Astrocyte (in vitro differentiated cells and primary cell): ENCODE measurements around the gene NR4A3. TPM values are rescaled to one million over a fixed set of nuclear protein-coding genes. Genes with fewer than 3 reads are reported as not detected.

Experiments used
- DNase-seq: peaks from one replicate; pipeline ENCODE4 v3.0.0-alpha.2; 2010; ENCODE audit warnings: low read depth
- FAIRE-seq: peaks from 2 replicates; lab custom pipeline; 2011; peaks lifted over from hg19 to GRCh38; lab: Jason Lieb, UNC
- H2AFZ ChIP-seq: 2 replicates; pipeline ENCODE4 v1.6.0; 2012; ENCODE audit warnings: low read depth, low read length, inconsistent platforms
- H3K27ac ChIP-seq: 2 replicates; pipeline ENCODE4 v1.5.1; 2011; ENCODE audit warnings: low read depth, low read length, inconsistent platforms
- H3K27me3 ChIP-seq: 2 replicates; pipeline ENCODE4 v1.6.0; 2011; ENCODE audit warnings: low read length, inconsistent platforms; ENCODE audit not compliant: insufficient read depth
- H3K36me3 ChIP-seq: 2 replicates; pipeline ENCODE4 v1.5.1; 2011; ENCODE audit warnings: low read length, inconsistent platforms; ENCODE audit not compliant: insufficient read depth
- H3K4me1 ChIP-seq: 2 replicates; pipeline ENCODE4 v1.5.1; 2011; ENCODE audit warnings: low read length, inconsistent platforms; ENCODE audit not compliant: insufficient read depth
- H3K4me2 ChIP-seq: 2 replicates; pipeline ENCODE4 v1.6.0; 2012; ENCODE audit warnings: low read length, inconsistent platforms
- H3K4me3 ChIP-seq: 2 replicates; pipeline ENCODE4 v1.5.1; 2011; ENCODE audit warnings: low read depth, mild to moderate bottlenecking, low read length, inconsistent platforms; ENCODE audit not compliant: insufficient read depth
- H3K79me2 ChIP-seq: 2 replicates; pipeline ENCODE4 v1.6.0; 2012; ENCODE audit warnings: mild to moderate bottlenecking, low read length, inconsistent platforms; ENCODE audit not compliant: insufficient read depth
- H3K9ac ChIP-seq: 2 replicates; pipeline ENCODE4 v1.6.0; 2012; ENCODE audit warnings: mild to moderate bottlenecking, low read length, inconsistent platforms
- H3K9me3 ChIP-seq: 2 replicates; pipeline ENCODE4 v1.5.1; 2012; ENCODE audit warnings: low read depth, mild to moderate bottlenecking, low read length, inconsistent platforms; ENCODE audit not compliant: insufficient read depth
- H4K20me1 ChIP-seq: 2 replicates; pipeline ENCODE4 v1.6.0; 2012; ENCODE audit warnings: low read length, inconsistent platforms; ENCODE audit not compliant: insufficient read depth
- H3K27ac Mint-ChIP-seq: one replicate; pipeline ENCODE4 v1.8.0; 2021; ENCODE audit warnings: mild to moderate bottlenecking, mixed read lengths; ENCODE audit not compliant: unreplicated experiment
- H3K27me3 Mint-ChIP-seq: one replicate; pipeline ENCODE4 v1.8.0; 2021; ENCODE audit warnings: low read depth, mixed read lengths; ENCODE audit not compliant: unreplicated experiment
- H3K36me3 Mint-ChIP-seq: one replicate; pipeline ENCODE4 v1.8.0; 2021; ENCODE audit warnings: low read depth, mixed read lengths; ENCODE audit not compliant: unreplicated experiment
- H3K4me1 Mint-ChIP-seq: one replicate; pipeline ENCODE4 v1.8.0; 2021; ENCODE audit warnings: low read depth, mixed read lengths; ENCODE audit not compliant: unreplicated experiment
- H3K4me3 Mint-ChIP-seq: one replicate; pipeline ENCODE4 v1.8.0; 2021; ENCODE audit warnings: mild to moderate bottlenecking, moderate library complexity, mixed read lengths; ENCODE audit not compliant: unreplicated experiment
- H3K9me3 Mint-ChIP-seq: one replicate; pipeline ENCODE4 v1.8.0; 2021; ENCODE audit warnings: mild to moderate bottlenecking, mixed read lengths; ENCODE audit not compliant: unreplicated experiment
- EZH2 ChIP-seq: IDR thresholded peaks from 2 replicates; pipeline ENCODE4 v1.6.1; 2012; ENCODE audit warnings: mild to moderate bottlenecking, low read length, inconsistent platforms; ENCODE audit not compliant: insufficient read depth
- total RNA-seq: library from RNA; stranded (reverse); gene quantifications from 2 replicates; pipeline ENCODE4 v1.2.1, GENCODE V29; 2021
- TF ChIP-seq, protein P1 (sequence below): IDR thresholded peaks from 2 replicates; pipeline ENCODE4 v1.5.1; 2011; ENCODE audit warnings: low read depth, mild to moderate bottlenecking, inconsistent platforms, low read length, moderate library complexity; ENCODE audit not compliant: insufficient read depth

Gene NR4A3
- total RNA-seq, 1 donor from 2014 or later: 3.6 TPM

DNA sequence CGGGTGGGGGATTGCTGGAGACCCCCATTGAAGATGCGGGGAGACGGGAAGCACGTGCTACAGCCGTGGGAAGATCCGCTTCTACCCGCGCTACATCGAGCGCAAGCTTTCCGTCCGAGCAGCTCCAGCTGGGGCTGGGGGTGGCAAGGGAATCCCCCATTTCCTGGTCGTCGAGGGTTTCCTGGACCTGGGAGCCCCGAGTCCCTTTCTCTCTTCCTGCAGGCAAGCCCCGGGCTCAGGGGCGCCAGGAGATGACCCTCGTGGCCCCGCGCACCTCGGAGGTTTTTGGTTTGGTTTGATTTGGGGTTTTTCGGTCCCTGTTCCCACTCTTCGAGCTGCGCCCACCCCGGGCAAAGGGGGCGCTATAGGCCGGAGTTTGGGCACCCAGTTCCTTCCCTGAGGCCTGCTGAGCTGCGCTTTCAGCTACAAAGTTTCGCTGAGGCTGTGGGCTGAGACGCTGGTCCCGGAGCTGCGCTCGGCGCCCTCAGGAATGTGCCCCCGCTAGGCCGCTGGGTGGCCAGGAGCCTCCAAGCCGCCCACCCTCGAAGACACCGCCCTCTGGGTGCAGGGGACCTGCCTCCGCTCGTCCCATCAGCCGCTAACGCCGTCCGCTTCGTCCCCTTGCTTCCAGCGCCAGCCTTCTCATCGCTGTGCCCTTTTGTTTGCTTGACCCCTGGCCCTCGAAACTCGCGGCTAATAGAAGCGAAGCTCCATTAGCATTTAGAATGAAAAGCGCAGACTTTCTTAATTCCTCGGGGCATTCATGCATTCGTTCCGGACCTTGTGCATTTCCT is 2.9 kb downstream of the NR4A3 start:
- peaks cover 10% of the 10 kb centered on the region for H3K36me3 Mint-ChIP-seq
- H3K79me2 ChIP-seq: no peaks in the 10 kb centered on the region
- H2AFZ ChIP-seq: peak overlapping the region; percentile 67
- peaks cover 29% of the 10 kb centered on the region for H3K4me1 ChIP-seq
- peaks cover 50% of the 10 kb centered on the region for H3K27me3 ChIP-seq
- peak overlapping the region; percentile 95 for H3K4me3 Mint-ChIP-seq
- H3K27ac ChIP-seq: no peak overlapping the region
- peaks cover 8% of the 10 kb centered on the region for H3K4me1 Mint-ChIP-seq
- peak overlapping the region; percentile 92 for H3K9ac ChIP-seq
- H3K9me3 ChIP-seq: no peaks in the 10 kb centered on the region
- H3K36me3 ChIP-seq: no peaks in the 10 kb centered on the region
- TF ChIP-seq, protein P1, sequence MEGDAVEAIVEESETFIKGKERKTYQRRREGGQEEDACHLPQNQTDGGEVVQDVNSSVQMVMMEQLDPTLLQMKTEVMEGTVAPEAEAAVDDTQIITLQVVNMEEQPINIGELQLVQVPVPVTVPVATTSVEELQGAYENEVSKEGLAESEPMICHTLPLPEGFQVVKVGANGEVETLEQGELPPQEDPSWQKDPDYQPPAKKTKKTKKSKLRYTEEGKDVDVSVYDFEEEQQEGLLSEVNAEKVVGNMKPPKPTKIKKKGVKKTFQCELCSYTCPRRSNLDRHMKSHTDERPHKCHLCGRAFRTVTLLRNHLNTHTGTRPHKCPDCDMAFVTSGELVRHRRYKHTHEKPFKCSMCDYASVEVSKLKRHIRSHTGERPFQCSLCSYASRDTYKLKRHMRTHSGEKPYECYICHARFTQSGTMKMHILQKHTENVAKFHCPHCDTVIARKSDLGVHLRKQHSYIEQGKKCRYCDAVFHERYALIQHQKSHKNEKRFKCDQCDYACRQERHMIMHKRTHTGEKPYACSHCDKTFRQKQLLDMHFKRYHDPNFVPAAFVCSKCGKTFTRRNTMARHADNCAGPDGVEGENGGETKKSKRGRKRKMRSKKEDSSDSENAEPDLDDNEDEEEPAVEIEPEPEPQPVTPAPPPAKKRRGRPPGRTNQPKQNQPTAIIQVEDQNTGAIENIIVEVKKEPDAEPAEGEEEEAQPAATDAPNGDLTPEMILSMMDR: peak; percentile 29
- peak; percentile 59 for TF ChIP-seq EZH2
- peak overlapping the region; percentile 99 for H3K4me2 ChIP-seq
- H3K27ac Mint-ChIP-seq: peak overlapping the region; percentile 75
- peaks cover 39% of the 10 kb centered on the region for H3K27me3 Mint-ChIP-seq
- peaks cover 7% of the 10 kb centered on the region for H3K9me3 Mint-ChIP-seq
- H4K20me1 ChIP-seq: no peaks in the 10 kb centered on the region
- FAIRE-seq (no peak), DNase-seq (no peak)
- peak overlapping the region; percentile 83 for H3K4me3 ChIP-seq

DNA sequence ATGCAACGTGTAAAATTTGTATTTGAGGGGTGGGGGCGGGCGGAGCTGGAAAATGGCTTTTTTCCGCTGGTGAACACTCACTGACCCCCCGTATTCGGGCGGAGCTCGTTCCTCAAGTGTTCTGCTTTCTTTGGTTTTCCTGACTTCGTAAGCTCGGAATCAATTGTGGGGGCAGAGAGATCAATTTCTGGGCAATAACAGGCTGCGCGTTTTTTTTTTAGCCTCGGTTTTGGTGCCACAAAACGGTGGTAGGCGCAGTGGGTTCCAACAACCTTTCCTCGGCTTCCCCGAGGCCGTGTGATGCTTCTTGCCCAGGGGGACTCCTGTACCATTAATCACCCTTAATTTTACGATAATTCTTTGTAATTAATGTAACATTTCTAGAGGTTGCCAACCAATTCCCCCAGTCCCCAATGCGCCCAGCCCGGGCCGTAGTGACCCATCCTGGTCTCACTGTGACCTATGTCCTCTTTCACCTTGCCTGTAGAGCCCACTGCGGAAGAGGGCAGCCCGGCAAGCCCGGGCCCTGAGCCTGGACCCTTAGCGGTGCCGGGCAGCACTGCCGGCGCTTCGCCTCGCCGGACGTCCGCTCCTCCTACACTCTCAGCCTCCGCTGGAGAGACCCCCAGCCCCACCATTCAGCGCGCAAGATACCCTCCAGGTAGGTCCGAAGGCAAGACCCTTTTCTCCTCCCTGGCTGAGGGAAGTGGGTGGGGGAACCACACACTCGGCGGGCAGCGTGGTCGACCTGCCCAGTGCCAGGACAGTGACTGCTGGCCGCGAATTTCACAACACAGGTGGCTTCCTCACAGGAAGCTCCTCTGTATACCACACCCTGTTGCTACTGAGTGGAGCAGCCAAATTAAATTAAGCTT is 3.7 kb downstream of the NR4A3 start:
- no peaks in the 10 kb centered on the region for H4K20me1 ChIP-seq
- peak overlapping the region; percentile 99 for H3K4me2 ChIP-seq
- H3K4me1 ChIP-seq: peaks cover 26% of the 10 kb centered on the region
- no peak overlapping the region for H3K9ac ChIP-seq
- no peaks in the 10 kb centered on the region for H3K9me3 ChIP-seq
- Mint-ChIP-seq H3K4me1 (peaks cover 7% of the 10 kb centered on the region), H3K27ac (peak overlapping the region; percentile 75), H3K4me3 (peak overlapping the region; percentile 80), H3K36me3 (peaks cover 15% of the 10 kb centered on the region), H3K9me3 (peaks cover 10% of the 10 kb centered on the region), H3K27me3 (peaks cover 47% of the 10 kb centered on the region)
- TF ChIP-seq, protein P1: no peak
- no peak for TF ChIP-seq EZH2
- no peaks in the 10 kb centered on the region for H3K36me3 ChIP-seq
- no peaks in the 10 kb centered on the region for H3K79me2 ChIP-seq
- H3K27ac ChIP-seq: no peak overlapping the region
- DNase-seq: no peak
- H3K27me3 ChIP-seq: peaks cover 54% of the 10 kb centered on the region
- no peak for FAIRE-seq
- no peak overlapping the region for H3K4me3 ChIP-seq
- H2AFZ ChIP-seq: peak overlapping the region; percentile 67
